Right hindlimb (tissue), 1 donor: ENCODE results near the gene NEU1.

Source experiments
- DNase-seq: peaks from one replicate; pipeline ENCODE4 v3.0.0-alpha.2; 2018

Gene NEU1

GRCh38 chr6:31892821-31893220 lies 30.2 kb upstream of the NEU1 start:
- DNase-seq = no peak

GRCh38 chr6:31889331-31889972 lies 26.8 kb upstream of the NEU1 start:
- DNase-seq = no peak

- DNase-seq = no peak
These were observed 25.9 kb upstream of the NEU1 start for GRCh38 chr6:31888276-31889258.

GRCh38 chr6:31887173-31888007 lies 24.8 kb upstream of the NEU1 start:
- no peak for DNase-seq

GRCh38 chr6:31886541-31886991 lies 23.9 kb upstream of the NEU1 start:
- no peak for DNase-seq

GRCh38 chr6:31884528-31885035 lies 22.0 kb upstream of the NEU1 start:
- no peak for DNase-seq

GRCh38 chr6:31883676-31884075 lies 21.1 kb upstream of the NEU1 start:
- no peak for DNase-seq

- no peak for DNase-seq
These were observed 19.7 kb upstream of the NEU1 start for GRCh38 chr6:31882344-31882743.

DNA sequence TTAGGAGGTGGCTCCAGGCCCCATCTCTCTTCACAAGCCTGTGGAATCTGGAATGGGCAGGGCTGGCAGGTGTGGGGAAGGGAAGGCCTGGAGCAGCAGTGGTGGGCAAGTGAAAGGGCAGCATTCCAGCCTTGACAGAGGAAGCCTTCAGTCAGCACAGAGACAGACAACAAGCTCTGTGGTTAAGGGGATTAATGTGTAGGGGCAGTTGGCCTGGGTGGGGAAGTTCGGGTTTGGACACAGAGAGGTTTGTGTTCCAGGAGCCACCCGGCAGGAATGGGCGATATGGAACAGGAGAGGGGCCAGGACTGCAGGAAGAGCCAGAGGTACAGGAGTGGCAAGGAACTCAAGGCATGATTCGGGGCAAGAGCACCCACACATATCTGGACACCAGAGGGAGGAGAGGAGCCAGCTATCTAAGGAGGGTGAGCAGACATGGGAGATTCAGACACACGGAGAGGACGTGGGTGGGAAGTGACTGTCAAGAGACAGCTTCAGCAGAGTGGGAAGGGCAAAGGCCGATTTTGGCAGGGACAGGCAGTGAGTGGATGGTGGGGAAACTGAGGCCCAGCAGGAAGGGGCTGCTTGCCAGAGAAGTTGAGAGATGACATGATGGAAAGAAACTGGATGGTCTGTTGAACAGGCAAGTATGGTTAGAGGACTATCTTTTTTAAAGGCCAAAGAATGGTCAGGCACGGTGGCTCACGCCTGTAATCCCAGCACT lies 18.7 kb upstream of the NEU1 start:
- no peak for DNase-seq

GRCh38 chr6:31880616-31881015 lies 18.0 kb upstream of the NEU1 start:
- DNase-seq = no peak

DNA sequence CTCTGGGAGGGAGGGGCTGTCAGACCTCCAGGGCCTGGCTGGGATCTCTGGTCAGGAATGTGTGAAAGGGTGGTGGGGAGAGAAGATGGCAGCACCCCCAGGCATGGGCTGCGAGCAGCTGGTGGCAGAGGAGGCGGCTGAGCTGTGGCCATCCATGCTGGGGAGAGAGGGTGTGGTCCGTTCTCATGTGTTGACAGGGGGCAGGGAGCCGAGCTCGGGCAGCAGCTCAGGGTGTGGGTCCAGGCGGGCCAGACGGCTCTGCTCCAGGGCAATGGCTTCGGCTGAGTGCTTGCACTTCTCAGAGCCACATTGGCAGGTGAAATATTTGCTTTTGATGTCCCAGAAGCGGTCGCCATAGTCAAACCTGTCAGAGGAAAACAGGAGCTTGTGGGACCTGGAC lies 17.3 kb upstream of the NEU1 start:
- no peak for DNase-seq

GRCh38 chr6:31879143-31879542 lies 16.5 kb upstream of the NEU1 start:
- no peak for DNase-seq

- DNase-seq = no peak
These were observed 16.1 kb upstream of the NEU1 start, which contains the start of gene SLC44A4 for GRCh38 chr6:31878726-31879125. TSS of gene SLC44A4 (minus strand) at chr6:31878997. CDS start at chr6:31878980, 17 bp downstream.

DNA sequence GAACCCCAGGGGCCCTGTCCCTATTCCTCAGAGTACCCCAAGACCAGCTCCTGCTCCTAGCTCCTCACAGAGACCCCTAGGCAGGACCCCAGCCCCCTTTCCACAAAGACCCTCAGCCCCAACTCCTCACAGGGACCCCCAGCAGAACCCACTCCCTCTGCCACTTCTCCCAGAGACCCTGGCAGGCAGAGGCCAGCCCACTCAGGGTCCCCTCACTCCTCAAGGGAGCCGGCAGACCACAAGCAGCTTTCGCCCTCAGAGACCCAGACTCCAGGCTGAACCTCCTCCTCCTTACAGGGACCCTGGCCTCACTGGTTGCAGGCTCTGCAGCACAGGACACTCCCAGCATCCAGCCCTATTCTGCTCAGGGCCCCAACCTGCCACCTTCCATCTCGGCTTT lies 15.6 kb upstream of the NEU1 start:
- no peak for DNase-seq

DNA sequence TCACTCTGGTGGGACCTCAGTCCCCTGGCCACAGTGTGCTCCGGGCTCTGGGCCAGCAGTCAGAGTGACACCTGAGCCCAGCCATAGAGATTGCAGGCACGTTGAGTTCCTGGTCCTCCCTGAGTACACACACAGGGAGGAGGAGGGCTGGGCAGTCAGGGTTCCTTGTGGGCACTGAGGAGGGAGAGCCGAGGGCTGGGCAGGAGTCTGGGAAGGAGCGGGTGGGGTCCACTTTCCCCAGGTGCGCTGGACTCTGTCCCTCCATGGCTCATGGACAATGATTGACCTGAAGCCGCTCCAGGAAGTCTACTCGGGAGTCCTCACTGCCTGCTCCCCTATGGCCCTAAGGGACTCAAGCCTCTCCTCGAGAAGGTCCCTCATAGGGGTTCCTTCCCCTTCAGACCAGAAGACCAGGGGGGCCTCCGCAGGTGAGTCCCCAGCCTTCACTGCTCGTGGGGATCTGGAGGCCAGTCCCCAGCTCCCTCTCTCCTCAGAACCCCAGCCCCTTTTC lies 15.1 kb upstream of the NEU1 start:
- no peak for DNase-seq

DNA sequence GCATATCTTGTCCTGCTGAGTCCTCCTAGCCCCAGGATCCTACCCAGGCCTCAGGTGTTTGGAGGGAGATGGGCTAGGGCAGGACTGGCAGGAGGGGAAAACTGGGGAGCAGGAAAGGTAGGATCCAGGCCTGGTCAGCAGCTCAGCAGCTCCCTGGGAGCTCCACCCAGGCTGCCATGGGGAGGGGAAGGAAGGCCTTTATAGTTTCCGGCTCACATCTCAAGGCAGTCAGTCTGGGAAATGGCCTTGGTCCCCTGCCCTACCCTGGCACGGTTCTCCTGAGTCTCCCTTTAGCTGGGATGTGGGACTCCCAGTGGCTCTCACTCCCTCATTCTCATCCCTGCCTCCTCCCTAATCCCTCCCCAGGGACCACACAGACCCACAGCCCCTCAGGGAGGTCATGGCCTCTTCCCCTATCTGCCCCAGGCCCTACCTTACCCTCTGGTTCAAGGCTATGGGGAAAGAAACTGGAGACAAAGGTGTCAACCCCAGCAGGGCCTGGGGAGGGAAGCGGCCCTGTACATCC lies 14.6 kb upstream of the NEU1 start:
- no peak for DNase-seq

DNA sequence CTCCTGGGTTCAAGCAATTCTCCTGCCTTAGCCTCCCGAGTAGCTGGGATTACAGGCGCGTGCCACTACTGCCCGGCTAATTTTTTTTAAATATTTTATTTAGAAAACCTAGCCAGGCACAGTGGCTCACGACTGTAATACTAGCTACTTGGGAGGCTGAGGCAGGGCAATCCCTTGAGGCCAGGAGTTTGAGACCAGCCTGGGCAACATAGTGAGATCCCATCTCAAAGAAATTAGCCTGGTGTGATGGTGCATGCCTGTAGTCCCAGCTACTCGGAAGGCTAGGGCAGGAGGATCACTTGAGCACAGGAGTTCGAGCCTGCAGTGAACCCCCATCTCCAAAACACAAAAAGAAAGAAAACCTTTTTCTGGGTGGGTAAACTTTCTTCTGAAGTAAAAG lies 13.7 kb upstream of the NEU1 start:
- no peak for DNase-seq

- DNase-seq = no peak
These were observed 13.3 kb upstream of the NEU1 start for GRCh38 chr6:31875877-31876276.

DNA sequence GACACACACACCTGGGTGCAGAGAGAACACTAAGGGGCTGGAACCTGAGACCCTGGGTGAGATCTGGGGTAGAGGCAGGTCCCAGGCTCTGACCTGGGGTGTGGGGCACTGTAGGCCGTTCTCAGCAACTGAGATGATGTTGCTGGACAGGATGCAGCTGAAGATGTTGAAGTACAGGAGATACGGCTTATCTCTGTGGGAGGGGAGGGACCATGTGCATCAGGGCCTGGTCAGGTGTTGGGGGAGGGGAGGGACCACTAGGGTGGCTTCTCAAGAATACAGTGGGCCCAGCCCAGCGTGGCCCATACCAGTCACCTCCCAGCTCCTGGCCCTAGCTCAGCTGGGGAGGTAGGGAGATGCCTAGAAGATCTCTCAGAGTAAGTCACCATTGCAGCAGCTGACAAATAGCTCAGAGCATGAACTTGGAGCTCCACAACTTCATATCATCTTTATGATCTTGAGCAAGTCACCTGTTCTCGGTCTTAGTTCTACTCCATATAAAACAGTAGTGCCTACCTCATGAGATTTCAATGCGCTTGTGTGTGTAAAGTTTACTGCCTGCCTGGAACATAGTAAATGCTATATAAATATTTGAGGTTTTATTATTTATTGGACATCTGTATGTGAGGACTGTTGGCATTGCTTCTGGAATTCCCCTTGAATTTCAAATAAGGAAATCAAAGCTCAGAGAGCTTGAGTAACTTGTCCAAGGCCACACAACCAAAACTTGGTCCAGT lies 12.4 kb upstream of the NEU1 start:
- no peak for DNase-seq

GRCh38 chr6:31874084-31874670 lies 11.6 kb upstream of the NEU1 start:
- DNase-seq = no peak
